K562 (cell line): ENCODE data around the gene HOXB6. TPM values are rescaled to one million over a fixed set of nuclear protein-coding genes. Genes with fewer than 3 reads are reported as not detected.
A peak's percentile ranks its signal among the peaks of the same experiment; 100 is the strongest.

ENCODE experiments used
- ATAC-seq: fragments of 200-7000 bp; cut with Tn5 transposase; 3 replicates; pipeline ENCODE4 v1.9.1; 2020; ENCODE audit warnings: moderate library complexity
- BruUV-seq: library from RNA; stranded (reverse); fragments of 400-500 nt; replicated peaks from 2 replicates; lab custom pipeline; 2021; lab: Mats Ljungman, UMichigan
- CTCF ChIA-PET: fragments of 300-600 bp; formaldehyde crosslinking; extraction: SDS; loops from one replicate; lab custom pipeline; 2021; ENCODE audit warnings: low intra/inter-chr PET ratio; lab: Yijun Ruan, JAX
- POLR2A ChIA-PET: fragments of 300-600, 350-650 bp; sonication (Branson Sonifier 250); formaldehyde crosslinking; extraction: SDS; loops from one replicate; lab custom pipeline; 2021; ENCODE audit warnings: antibody characterized with exemption, inconsistent platforms; lab: Yijun Ruan, JAX
- DNase-seq, 4 experiments: peaks; one replicate each; pipeline versions ENCODE4 v3.0.0 to v3.0.0-alpha.2; 2011 to 2018; ENCODE audit warnings: low spot score in 3 of 4, mixed read lengths in 3 of 4; ENCODE audit errors: extremely low read depth in 1 of 4
- FAIRE-seq: peaks from 2 replicates; lab custom pipeline; 2011; peaks lifted over from hg19 to GRCh38; lab: Jason Lieb, UNC
- H2AFZ ChIP-seq: 2 replicates; pipeline ENCODE4 v1.6.0; 2011; ENCODE audit warnings: low read depth, low read length, control low read depth, inconsistent platforms
- H3K27ac ChIP-seq: fragments of 200-600 bp; 3 replicates; pipeline ENCODE4 v1.8.0; 2011; ENCODE audit warnings: low read depth, mild to moderate bottlenecking, control low read depth, inconsistent platforms, low read length, moderate library complexity, mixed read lengths; ENCODE audit errors: extremely low read depth
- H3K27me3 ChIP-seq, 2 experiments: fragments of 300-600 bp in 1 of 2; 2 replicates in 1 of 2; 3 replicates in 1 of 2; pipeline versions ENCODE4 v1.6.0 to v1.8.0; 2011; ENCODE audit warnings: inconsistent platforms in 2 of 2, low read length in 2 of 2, mild to moderate bottlenecking in 1 of 2, mixed read lengths in 1 of 2, moderate library complexity in 1 of 2; ENCODE audit not compliant: control insufficient read depth in 2 of 2, insufficient read depth in 2 of 2
- H3K36me3 ChIP-seq: fragments of 300-600 bp; 3 replicates; pipeline ENCODE4 v1.8.0; 2011; ENCODE audit warnings: mild to moderate bottlenecking, low read length, inconsistent platforms; ENCODE audit not compliant: control insufficient read depth, insufficient read depth
- H3K4me1 ChIP-seq, 2 experiments: fragments of 200-600 bp in 1 of 2; replicated peaks in 1 of 2; 2 replicates in 1 of 2; 3 replicates in 1 of 2; pipeline versions ENCODE4 v1.5.1 to v1.8.0; 2011; ENCODE audit warnings: inconsistent platforms in 2 of 2, low read length in 2 of 2, mild to moderate bottlenecking in 1 of 2, mixed read lengths in 1 of 2, moderate library complexity in 1 of 2; ENCODE audit not compliant: control insufficient read depth in 2 of 2, insufficient read depth in 2 of 2
- H3K4me2 ChIP-seq: 2 replicates; pipeline ENCODE4 v1.6.1; 2011; ENCODE audit warnings: low read length, control low read depth, inconsistent platforms, mixed read lengths; ENCODE audit not compliant: insufficient read depth
- H3K4me3 ChIP-seq: fragments of 200-600 bp; sonication (generic), shearing (Covaris generic); 2 replicates; pipeline ENCODE4 v1.5.1; 2016; ENCODE audit warnings: control low read depth, inconsistent platforms
- H3K79me2 ChIP-seq: fragments of 200-600 bp; 3 replicates; pipeline ENCODE4 v1.8.0; 2011; ENCODE audit warnings: low read length, inconsistent platforms; ENCODE audit not compliant: control insufficient read depth, insufficient read depth
- H3K9ac ChIP-seq, 2 experiments: 2 replicates each; pipeline versions ENCODE4 v1.6.0 to v1.6.1; 2011; ENCODE audit warnings: low read depth in 2 of 2, low read length in 2 of 2, control low read depth in 1 of 2, inconsistent platforms in 1 of 2, mild to moderate bottlenecking in 1 of 2, mixed read lengths in 1 of 2; ENCODE audit not compliant: insufficient read depth in 1 of 2
- H3K9me1 ChIP-seq: one replicate; pipeline ENCODE4 v1.6.0; 2011; ENCODE audit warnings: inconsistent platforms, mild to moderate bottlenecking, low read length, moderate library complexity; ENCODE audit not compliant: control insufficient read depth, insufficient read depth
- H3K9me3 ChIP-seq: replicated peaks from 2 replicates; pipeline ENCODE4 v1.5.1; 2011; ENCODE audit warnings: low read depth, low read length, inconsistent platforms; ENCODE audit not compliant: control insufficient read depth, insufficient read depth
- H4K20me1 ChIP-seq: replicated peaks from 2 replicates; pipeline ENCODE4 v1.6.1; 2011; ENCODE audit warnings: low read length, inconsistent platforms, mixed read lengths; ENCODE audit not compliant: control insufficient read depth, insufficient read depth
- EWSR1 ChIP-seq: fragments of 450-650 bp; IDR thresholded peaks from 2 replicates; pipeline ENCODE4 v1.6.1; 2018; ENCODE audit warnings: borderline replicate concordance, mild to moderate bottlenecking, low read depth, moderate library complexity; ENCODE audit not compliant: partially characterized antibody
- FOS ChIP-seq: IDR thresholded peaks from 3 replicates; pipeline ENCODE4 v1.6.1; 2011; ENCODE audit not compliant: insufficient read length; ENCODE audit errors: extremely low read depth
- NBN ChIP-seq: fragments of 450-650 bp; IDR thresholded peaks from 2 replicates; pipeline ENCODE4 v1.6.1; 2016; ENCODE audit warnings: low read depth, mild to moderate bottlenecking
- RAD51 ChIP-seq: fragments of 450-650 bp; IDR thresholded peaks from 2 replicates; pipeline ENCODE4 v1.7.1; 2016; ENCODE audit warnings: low read depth, mild to moderate bottlenecking, borderline replicate concordance
- RBM25 ChIP-seq: fragments of 200-400 bp; formaldehyde crosslinking; IDR thresholded peaks from 2 replicates; pipeline ENCODE4 v1.6.1; 2018; ENCODE audit warnings: low read length, low read depth, moderate library complexity; ENCODE audit not compliant: severe bottlenecking
- TOE1 ChIP-seq, 2 experiments: fragments of 450-650 bp in 1 of 2; sonication (generic) in 1 of 2; formaldehyde crosslinking in 1 of 2; IDR thresholded peaks; 2 replicates each; pipeline versions ENCODE4 v1.7.1 to v1.8.0; 2016 to 2022; ENCODE audit warnings: borderline replicate concordance in 2 of 2, mild to moderate bottlenecking in 2 of 2, antibody characterized with exemption in 1 of 2, inconsistent platforms in 1 of 2, low read depth in 1 of 2, missing genetic modification reagents in 1 of 2, moderate library complexity in 1 of 2
- ZC3H4 ChIP-seq: sonication (generic); formaldehyde crosslinking; IDR thresholded peaks from 2 replicates; pipeline ENCODE4 v1.9.0; 2021; ENCODE audit warnings: missing genetic modification reagents, borderline replicate concordance
- ZNF316 ChIP-seq: fragments of 450-650 bp; IDR thresholded peaks from 2 replicates; pipeline ENCODE4 v1.6.1; 2016
- WGBS: fragments of 100-300 bp; shearing (Covaris generic); methylation state at CpG from one replicate; pipeline ENCODE4 v1.1.6; 2016; ENCODE audit warnings: low coverage, mixed read lengths; ENCODE audit not compliant: insufficient coverage; ENCODE audit errors: missing lambda C conversion rate; 5-methylcytosine and 5-hydroxymethylcytosine counted together
- in situ Hi-C: fragments of 300-500 bp; cut with MboI; formaldehyde crosslinking; loops from 4 replicates; pipeline ENCODE4 v1.15.0; 2018; ENCODE audit warnings: inconsistent platforms, mixed read lengths
- intact Hi-C: fragments of 100-400 bp; cut with micrococcal nuclease; formaldehyde crosslinking; loops from 2 replicates; pipeline ENCODE4 v1.14.2; 2022
- polyA plus RNA-seq, 8 experiments: library from polyadenylated mRNA; depleted of rRNA in 4 of 8; stranded (reverse) in 5 of 8; unstranded in 3 of 8; fragments of >200 nt; fragmentation: Nextera tagmentation in 2 of 8; fragmentation: Illumina TruSeq in 1 of 8; extraction: Ambion mirVana in 2 of 8; extraction: Trizol in 1 of 8; gene quantifications; 2 replicates each; pipeline versions ENCODE4 v1.2.1 to v1.2.3, GENCODE V29; 2011 to 2014; ENCODE audit warnings: inconsistent platforms in 1 of 8, missing spikeins in 1 of 8
- total RNA-seq, 7 experiments: library from RNA; depleted of rRNA in 6 of 7; stranded (reverse); fragments of >200 nt in 6 of 7; fragmentation: Illumina TruSeq in 2 of 7; extraction: Trizol in 2 of 7; gene quantifications; 2 replicates each; pipeline versions ENCODE4 v1.2.1 to v1.2.3, GENCODE V29; 2011 to 2021; ENCODE audit warnings: low replicate concordance in 1 of 7
- TF ChIP-seq, protein P1 (sequence below), 2 experiments: fragments of 450-650 bp; formaldehyde crosslinking in 1 of 2; IDR thresholded peaks; 2 replicates each; pipeline versions ENCODE4 v1.4.0 to v1.6.1; 2014 to 2020; ENCODE audit warnings: mild to moderate bottlenecking in 2 of 2, borderline replicate concordance in 1 of 2, low read depth in 1 of 2
- TF ChIP-seq, protein P2 (sequence below), 2 experiments: IDR thresholded peaks; 2 replicates each; pipeline ENCODE4 v1.6.1; 2011; ENCODE audit warnings: borderline replicate concordance in 1 of 2, control low read depth in 1 of 2, low read depth in 1 of 2, low read length in 1 of 2, mild to moderate bottlenecking in 1 of 2, mixed read lengths in 1 of 2, moderate library complexity in 1 of 2; ENCODE audit not compliant: insufficient read depth in 1 of 2, insufficient read length in 1 of 2, poor library complexity in 1 of 2, severe bottlenecking in 1 of 2; ENCODE audit errors: extremely low read depth in 1 of 2

Gene HOXB6
- total and polyA plus RNA-seq, 9 of the 15 experiments (the other 6 are each of a cell fraction or from before 2014, with no cell fraction given) = 1.2 to 14.8 (median 4.9) TPM

DNA sequence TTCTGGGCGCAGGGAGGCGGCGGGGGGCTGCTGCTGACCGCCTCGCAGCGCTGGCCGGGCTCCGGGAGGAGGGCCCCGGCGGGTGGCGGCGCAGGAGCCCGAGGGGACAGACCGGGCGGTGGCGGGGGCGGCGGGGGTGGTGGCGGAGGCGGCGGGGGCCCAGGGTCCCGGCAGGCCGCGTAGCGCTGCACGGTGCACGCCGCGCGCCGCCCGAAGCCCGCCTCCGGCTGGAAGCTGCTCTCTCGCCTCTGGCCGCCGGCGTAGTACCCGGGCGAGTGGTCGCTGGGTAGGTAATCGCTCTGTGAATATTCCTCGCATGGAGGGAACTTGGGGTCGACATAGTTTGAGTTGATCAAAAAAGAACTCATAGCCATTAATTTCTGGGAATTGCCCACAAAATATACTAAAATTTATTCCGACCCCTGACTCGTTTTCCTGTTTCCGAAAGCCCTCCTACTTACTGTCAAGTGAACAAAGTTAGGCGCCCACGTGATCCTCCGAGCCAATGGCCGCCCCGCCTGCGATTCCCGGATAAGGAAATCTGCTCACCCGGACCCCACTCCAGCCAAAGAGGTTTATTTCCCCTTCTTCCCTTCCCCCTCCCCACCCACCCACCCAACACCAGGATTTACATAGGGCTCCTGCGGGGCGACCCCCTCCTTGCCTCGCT is 26.7 kb downstream of the HOXB6 start, which contains the start of gene HOXB4:
Gene HOXB4 (minus strand): TSS at position 405 of the 670 bp plus-strand sequence. CDS start 31 bp downstream, at position 374.
- Histone ChIP-seq H3K4me1 (peaks cover 43 to 53% of the 10 kb centered on the region in 2 experiments), H3K27ac (peak within 1 kb of the TSS; percentile 95), H3K36me3 (peaks cover 32% of the 10 kb centered on the region; the same call in 2 of the 3 replicates), H3K9me3 (no peaks in the 10 kb centered on the region), H3K79me2 (peaks cover 98% of the 10 kb centered on the region), H3K9ac (peak within 1 kb of the TSS; percentile 95 to 97), H3K4me2 (peak within 1 kb of the TSS; percentile 93), H3K9me1 (no peaks in the 10 kb centered on the region), H4K20me1 (no peaks in the 10 kb centered on the region), H3K27me3 (no peaks in the 10 kb centered on the region), H3K4me3 (peak within 1 kb of the TSS; percentile 71), H2AFZ (peak within 1 kb of the TSS; percentile 61; the same call in 1 of the 2 replicates)
- ChIA-PET POLR2A (interaction anchor here (0.6 to 1.2 kb wide), 5 partner anchors 15 to 75 kb away, joined by 3 to 5 read pairs (median 3); partner anchors contain the start of gene HOXB5), CTCF (interaction anchor here (0.6 kb wide), 1 partner anchor 12 kb away, joined by 3 read pairs; no protein-coding TSS in a partner anchor)
- peak; percentile 87 to 95 (median 90) for DNase-seq
- intact Hi-C loops = no loop called here
- WGBS = under 1% methylated on average over 37 of the region's 58 CpGs
- peak; percentile 69 for FAIRE-seq
- ATAC-seq = peak; percentile 50
- in situ Hi-C loops = no loop called here
- no TSS peak for BruUV-seq
- TF ChIP-seq NBN = no peak
- TF ChIP-seq, protein P1, sequence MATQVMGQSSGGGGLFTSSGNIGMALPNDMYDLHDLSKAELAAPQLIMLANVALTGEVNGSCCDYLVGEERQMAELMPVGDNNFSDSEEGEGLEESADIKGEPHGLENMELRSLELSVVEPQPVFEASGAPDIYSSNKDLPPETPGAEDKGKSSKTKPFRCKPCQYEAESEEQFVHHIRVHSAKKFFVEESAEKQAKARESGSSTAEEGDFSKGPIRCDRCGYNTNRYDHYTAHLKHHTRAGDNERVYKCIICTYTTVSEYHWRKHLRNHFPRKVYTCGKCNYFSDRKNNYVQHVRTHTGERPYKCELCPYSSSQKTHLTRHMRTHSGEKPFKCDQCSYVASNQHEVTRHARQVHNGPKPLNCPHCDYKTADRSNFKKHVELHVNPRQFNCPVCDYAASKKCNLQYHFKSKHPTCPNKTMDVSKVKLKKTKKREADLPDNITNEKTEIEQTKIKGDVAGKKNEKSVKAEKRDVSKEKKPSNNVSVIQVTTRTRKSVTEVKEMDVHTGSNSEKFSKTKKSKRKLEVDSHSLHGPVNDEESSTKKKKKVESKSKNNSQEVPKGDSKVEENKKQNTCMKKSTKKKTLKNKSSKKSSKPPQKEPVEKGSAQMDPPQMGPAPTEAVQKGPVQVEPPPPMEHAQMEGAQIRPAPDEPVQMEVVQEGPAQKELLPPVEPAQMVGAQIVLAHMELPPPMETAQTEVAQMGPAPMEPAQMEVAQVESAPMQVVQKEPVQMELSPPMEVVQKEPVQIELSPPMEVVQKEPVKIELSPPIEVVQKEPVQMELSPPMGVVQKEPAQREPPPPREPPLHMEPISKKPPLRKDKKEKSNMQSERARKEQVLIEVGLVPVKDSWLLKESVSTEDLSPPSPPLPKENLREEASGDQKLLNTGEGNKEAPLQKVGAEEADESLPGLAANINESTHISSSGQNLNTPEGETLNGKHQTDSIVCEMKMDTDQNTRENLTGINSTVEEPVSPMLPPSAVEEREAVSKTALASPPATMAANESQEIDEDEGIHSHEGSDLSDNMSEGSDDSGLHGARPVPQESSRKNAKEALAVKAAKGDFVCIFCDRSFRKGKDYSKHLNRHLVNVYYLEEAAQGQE (IDR thresholded peaks at IDR 0.05; ENCODE audit: borderline replicate concordance) = peak; percentile 55
- TF ChIP-seq, protein P1 (CRISPR knock-in tag; IDR thresholded peaks at IDR 0.05; ENCODE audit: low read depth) = no peak
- no peak for TF ChIP-seq ZNF316
- TF ChIP-seq ZC3H4 (CRISPR knock-in tag) = no peak
- TF ChIP-seq FOS = peak; percentile 33
- peak; percentile 43; the same call in 1 of the 2 replicates for TF ChIP-seq TOE1 (IDR thresholded peaks at IDR 0.05; ENCODE audit: borderline replicate concordance)
- TF ChIP-seq TOE1 (CRISPR knock-in tag; IDR thresholded peaks at IDR 0.05; ENCODE audit: borderline replicate concordance, low read depth) = no peak
- TF ChIP-seq EWSR1 = no peak
- TF ChIP-seq RAD51 = peak; percentile 90
- TF ChIP-seq, protein P2, sequence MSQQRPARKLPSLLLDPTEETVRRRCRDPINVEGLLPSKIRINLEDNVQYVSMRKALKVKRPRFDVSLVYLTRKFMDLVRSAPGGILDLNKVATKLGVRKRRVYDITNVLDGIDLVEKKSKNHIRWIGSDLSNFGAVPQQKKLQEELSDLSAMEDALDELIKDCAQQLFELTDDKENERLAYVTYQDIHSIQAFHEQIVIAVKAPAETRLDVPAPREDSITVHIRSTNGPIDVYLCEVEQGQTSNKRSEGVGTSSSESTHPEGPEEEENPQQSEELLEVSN (IDR thresholded peaks at IDR 0.05; ENCODE audit: borderline replicate concordance in 1 of 2, extremely low read depth in 1 of 2, insufficient read depth in 1 of 2, insufficient read length in 1 of 2, low read depth in 1 of 2, low read length in 1 of 2, poor library complexity in 1 of 2, severe bottlenecking in 1 of 2) = peak in 1 of 2 experiments; percentile 67
- TF ChIP-seq RBM25 = peak; percentile 37
